Measurements from ENCODE around the gene KIF4B. TPM values are rescaled to one million over a fixed set of nuclear protein-coding genes. Genes with fewer than 3 reads are reported as not detected.

The KIF4B gene
- total RNA-seq, 4 donors from 2014 or later = not detected

- Histone ChIP-seq H3K4me3 (no peak overlapping the region), H3K36me3 (no peaks in the 10 kb centered on the region), H3K9me3 (no peaks in the 10 kb centered on the region), H3K4me1 (no peaks in the 10 kb centered on the region), H3K27me3 (no peaks in the 10 kb centered on the region), H3K27ac (no peak overlapping the region)
- WGBS, 2 donors = 75 to 83% methylated on average over 8 to 13 of the region's 17 CpGs
- no peak for DNase-seq (ENCODE audit: low spot score in 2 of 2)
- TF ChIP-seq EP300 (IDR thresholded peaks at IDR 0.05) = no peak
- TF ChIP-seq CTCF (IDR thresholded peaks at IDR 0.05) = no peak
- no peak for TF ChIP-seq POLR2A (IDR thresholded peaks at IDR 0.05)
Observed at GRCh38 chr5:155019601-155020226, 6.2 kb downstream of the KIF4B start.

DNA sequence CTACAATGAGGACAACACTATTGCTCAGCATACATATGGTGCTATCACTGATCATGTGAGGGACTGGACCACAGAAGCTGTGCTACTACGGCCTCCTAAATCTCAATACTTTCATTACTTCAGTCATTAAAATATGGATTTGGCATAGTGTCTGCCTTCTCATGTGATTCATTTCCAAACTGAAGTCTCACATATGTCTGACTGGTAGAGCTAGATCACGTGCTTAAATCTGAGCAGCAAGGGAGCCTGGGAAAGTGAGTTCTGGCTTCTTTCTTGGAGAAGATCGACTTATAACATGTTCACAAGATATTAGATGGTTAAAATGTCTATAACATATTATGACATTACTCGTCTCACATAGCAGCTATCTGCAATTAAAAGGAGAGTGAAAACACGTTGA lies 8.3 kb downstream of the KIF4B start:
- H3K9me3 ChIP-seq = peaks cover 0 to under 1% (median 0%) of the 10 kb centered on the region in 4 donors
- no peak overlapping the region for H3K27ac ChIP-seq
- DNase-seq (ENCODE audit: low spot score in 2 of 2) = no peak
- 74 to 78% methylated on average over 5 of the region's 5 CpGs for WGBS, 2 donors
- H3K36me3 ChIP-seq = no peaks in the 10 kb centered on the region
- no peak overlapping the region for H3K4me3 ChIP-seq
- no peaks in the 10 kb centered on the region for H3K27me3 ChIP-seq
- H3K4me1 ChIP-seq = no peaks in the 10 kb centered on the region
- TF ChIP-seq CTCF (IDR thresholded peaks at IDR 0.05) (no peak), EP300 (IDR thresholded peaks at IDR 0.05) (no peak), POLR2A (IDR thresholded peaks at IDR 0.05) (no peak)

DNA sequence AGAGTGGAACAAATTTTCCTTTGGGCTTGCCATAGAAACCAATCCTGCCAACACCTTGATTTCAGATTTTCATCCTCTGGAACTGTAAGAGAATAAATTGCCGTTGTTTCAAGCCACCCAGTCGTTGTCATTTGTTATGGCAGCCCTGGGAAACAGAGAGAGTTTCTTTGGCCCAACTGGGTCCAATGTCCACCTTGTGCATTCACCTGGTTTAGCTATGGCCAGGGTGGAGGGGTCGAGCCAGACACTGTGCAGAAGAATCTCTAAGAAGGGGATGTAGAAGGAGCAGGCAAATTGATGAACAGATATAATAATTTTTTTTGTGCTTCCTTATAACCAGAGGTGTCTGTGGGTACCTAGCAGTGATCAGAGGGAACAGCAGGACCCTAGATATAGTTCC lies 9.8 kb downstream of the KIF4B start:
- no peak for TF ChIP-seq CTCF (IDR thresholded peaks at IDR 0.05)
- no peak for TF ChIP-seq POLR2A (IDR thresholded peaks at IDR 0.05)
- no peak for TF ChIP-seq EP300 (IDR thresholded peaks at IDR 0.05)
- Histone ChIP-seq H3K9me3 (peaks cover 0 to 14% (median under 1%) of the 10 kb centered on the region in 4 donors), H3K4me3 (no peak overlapping the region), H3K27ac (no peak overlapping the region), H3K27me3 (no peaks in the 10 kb centered on the region), H3K4me1 (no peaks in the 10 kb centered on the region), H3K36me3 (no peaks in the 10 kb centered on the region)
- DNase-seq (ENCODE audit: low spot score in 2 of 2) = no peak
- WGBS, 2 donors = 64 to 70% methylated on average over 3 of the region's 3 CpGs

- Histone ChIP-seq H3K27me3 (no peaks in the 10 kb centered on the region), H3K27ac (no peak overlapping the region), H3K9me3 (peaks cover 0 to 21% (median 7%) of the 10 kb centered on the region in 4 donors), H3K4me1 (no peaks in the 10 kb centered on the region), H3K36me3 (no peaks in the 10 kb centered on the region), H3K4me3 (no peak overlapping the region)
- WGBS, 2 donors = 81 to 88% methylated on average over 5 of the region's 5 CpGs
- DNase-seq (ENCODE audit: low spot score in 2 of 2) = no peak
- no peak for TF ChIP-seq EP300 (IDR thresholded peaks at IDR 0.05)
- TF ChIP-seq CTCF (IDR thresholded peaks at IDR 0.05) = no peak
- TF ChIP-seq POLR2A (IDR thresholded peaks at IDR 0.05) = no peak
Observed at GRCh38 chr5:155024015-155024414, 10.5 kb downstream of the KIF4B start.

- no peak overlapping the region for H3K27ac ChIP-seq
- H3K9me3 ChIP-seq = peaks cover 0 to 39% (median 7%) of the 10 kb centered on the region in 4 donors
- WGBS, 2 donors = 40 to 45% methylated on average over 2 of the region's 2 CpGs
- H3K4me1 ChIP-seq = no peaks in the 10 kb centered on the region
- H3K36me3 ChIP-seq = no peaks in the 10 kb centered on the region
- H3K27me3 ChIP-seq = no peaks in the 10 kb centered on the region
- H3K4me3 ChIP-seq = no peak overlapping the region
- DNase-seq (ENCODE audit: low spot score in 2 of 2) = no peak
- TF ChIP-seq CTCF (IDR thresholded peaks at IDR 0.05) (no peak), EP300 (IDR thresholded peaks at IDR 0.05) (no peak), POLR2A (IDR thresholded peaks at IDR 0.05) (no peak)
Observed at GRCh38 chr5:155025895-155026294, 12.3 kb downstream of the KIF4B start.

All from tibial nerve (tissue), 4 donors.